Progenitor cell of endocrine pancreas (in vitro differentiated cells): Measurements from ENCODE around the gene SLC16A8. TPM values are rescaled to one million over a fixed set of nuclear protein-coding genes. Genes with fewer than 3 reads are reported as not detected.

ENCODE experiments used
- DNase-seq: peaks from one replicate; pipeline ENCODE4 v3.0.0; 2021; ENCODE audit warnings: low spot score; ENCODE audit not compliant: unreplicated experiment
- H3K27ac Mint-ChIP-seq: 2 replicates; pipeline ENCODE4 v1.8.0; 2021; ENCODE audit warnings: mild to moderate bottlenecking, moderate library complexity, mixed read lengths
- H3K27me3 Mint-ChIP-seq: 2 replicates; pipeline ENCODE4 v1.8.0; 2021; ENCODE audit warnings: mixed read lengths
- H3K36me3 Mint-ChIP-seq: 2 replicates; pipeline ENCODE4 v1.8.0; 2022; ENCODE audit warnings: mixed read lengths; ENCODE audit not compliant: insufficient read depth
- H3K4me1 Mint-ChIP-seq: 2 replicates; pipeline ENCODE4 v1.8.0; 2021; ENCODE audit warnings: low read depth, mixed read lengths
- H3K4me3 Mint-ChIP-seq: 2 replicates; pipeline ENCODE4 v1.8.0; 2021; ENCODE audit warnings: low read depth, mild to moderate bottlenecking, moderate library complexity, mixed read lengths
- H3K9me3 Mint-ChIP-seq: 2 replicates; pipeline ENCODE4 v1.8.0; 2021; ENCODE audit warnings: low read depth, mixed read lengths
- total RNA-seq: library from RNA; stranded (reverse); gene quantifications from 2 replicates; pipeline ENCODE4 v1.2.1, GENCODE V29; 2021
- TF ChIP-seq, protein P1 (sequence below): fragments of 200-600 bp; sonication (generic); IDR thresholded peaks from one replicate; pipeline ENCODE4 v1.5.0; 2021; ENCODE audit warnings: antibody characterized with exemption, mild to moderate bottlenecking; ENCODE audit not compliant: unreplicated experiment

The SLC16A8 gene
- total RNA-seq, 1 donor from 2014 or later, result 2.6 TPM

DNA sequence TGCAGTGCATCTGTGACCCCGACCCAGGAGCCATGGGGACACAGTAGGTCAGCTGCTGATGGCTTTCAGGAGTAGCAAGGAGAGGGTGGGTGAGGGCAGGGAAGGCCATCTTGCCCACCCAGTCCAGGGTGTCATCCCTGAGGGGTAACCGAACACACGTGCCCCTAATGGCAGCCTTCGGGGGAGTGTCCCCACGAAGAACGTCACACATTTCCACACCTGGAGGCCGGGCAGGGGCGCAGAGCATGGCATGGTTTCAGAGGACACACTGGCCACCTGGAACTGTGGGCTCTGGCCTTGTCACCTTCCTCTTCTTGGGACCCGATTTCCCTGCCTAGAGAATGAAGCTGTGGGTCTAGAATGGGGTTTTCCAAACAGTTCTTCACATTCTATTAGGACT lies 45.9 kb upstream of the SLC16A8 start:
- H3K27me3 Mint-ChIP-seq, result no peaks in the 10 kb centered on the region
- H3K4me3 Mint-ChIP-seq, result no peak overlapping the region
- no peaks in the 10 kb centered on the region for H3K9me3 Mint-ChIP-seq
- no peak overlapping the region for H3K27ac Mint-ChIP-seq
- DNase-seq, result no peak
- TF ChIP-seq, protein P1, sequence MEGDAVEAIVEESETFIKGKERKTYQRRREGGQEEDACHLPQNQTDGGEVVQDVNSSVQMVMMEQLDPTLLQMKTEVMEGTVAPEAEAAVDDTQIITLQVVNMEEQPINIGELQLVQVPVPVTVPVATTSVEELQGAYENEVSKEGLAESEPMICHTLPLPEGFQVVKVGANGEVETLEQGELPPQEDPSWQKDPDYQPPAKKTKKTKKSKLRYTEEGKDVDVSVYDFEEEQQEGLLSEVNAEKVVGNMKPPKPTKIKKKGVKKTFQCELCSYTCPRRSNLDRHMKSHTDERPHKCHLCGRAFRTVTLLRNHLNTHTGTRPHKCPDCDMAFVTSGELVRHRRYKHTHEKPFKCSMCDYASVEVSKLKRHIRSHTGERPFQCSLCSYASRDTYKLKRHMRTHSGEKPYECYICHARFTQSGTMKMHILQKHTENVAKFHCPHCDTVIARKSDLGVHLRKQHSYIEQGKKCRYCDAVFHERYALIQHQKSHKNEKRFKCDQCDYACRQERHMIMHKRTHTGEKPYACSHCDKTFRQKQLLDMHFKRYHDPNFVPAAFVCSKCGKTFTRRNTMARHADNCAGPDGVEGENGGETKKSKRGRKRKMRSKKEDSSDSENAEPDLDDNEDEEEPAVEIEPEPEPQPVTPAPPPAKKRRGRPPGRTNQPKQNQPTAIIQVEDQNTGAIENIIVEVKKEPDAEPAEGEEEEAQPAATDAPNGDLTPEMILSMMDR, result no peak
- peaks cover 5% of the 10 kb centered on the region for H3K36me3 Mint-ChIP-seq
- no peaks in the 10 kb centered on the region for H3K4me1 Mint-ChIP-seq

GRCh38 chr22:38129021-38129420 lies 45.0 kb upstream of the SLC16A8 start:
- peaks cover 4% of the 10 kb centered on the region for H3K36me3 Mint-ChIP-seq
- DNase-seq, result no peak
- H3K27me3 Mint-ChIP-seq, result no peaks in the 10 kb centered on the region
- H3K4me3 Mint-ChIP-seq, result no peak overlapping the region
- TF ChIP-seq, protein P1, result no peak
- no peaks in the 10 kb centered on the region for H3K9me3 Mint-ChIP-seq
- H3K4me1 Mint-ChIP-seq, result no peaks in the 10 kb centered on the region
- H3K27ac Mint-ChIP-seq, result no peak overlapping the region

DNA sequence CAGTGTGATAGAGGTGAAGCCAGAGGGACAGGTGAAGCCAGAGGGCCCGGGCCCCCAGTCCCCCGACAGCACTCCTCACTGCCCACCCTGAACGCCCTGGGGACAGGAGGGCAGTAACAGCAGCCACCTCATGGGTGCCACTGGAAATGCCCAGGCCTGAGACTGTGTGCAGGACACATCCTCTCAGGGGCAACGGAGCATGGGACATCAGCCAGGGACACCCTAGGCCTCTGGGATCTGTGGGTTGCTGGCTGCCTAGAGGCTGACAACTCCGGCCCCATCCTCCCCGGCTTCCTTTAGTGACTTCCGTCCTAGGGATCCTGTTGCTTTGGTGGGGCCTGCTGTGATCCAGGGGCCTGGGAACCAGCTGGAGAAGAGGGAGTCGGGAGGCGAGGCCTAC lies 43.9 kb upstream of the SLC16A8 start:
- Mint-ChIP-seq H3K9me3 (no peaks in the 10 kb centered on the region), H3K4me1 (no peaks in the 10 kb centered on the region), H3K27ac (no peak overlapping the region), H3K36me3 (peaks cover 3% of the 10 kb centered on the region), H3K27me3 (no peaks in the 10 kb centered on the region), H3K4me3 (no peak overlapping the region)
- no peak for DNase-seq
- TF ChIP-seq, protein P1, result no peak

DNA sequence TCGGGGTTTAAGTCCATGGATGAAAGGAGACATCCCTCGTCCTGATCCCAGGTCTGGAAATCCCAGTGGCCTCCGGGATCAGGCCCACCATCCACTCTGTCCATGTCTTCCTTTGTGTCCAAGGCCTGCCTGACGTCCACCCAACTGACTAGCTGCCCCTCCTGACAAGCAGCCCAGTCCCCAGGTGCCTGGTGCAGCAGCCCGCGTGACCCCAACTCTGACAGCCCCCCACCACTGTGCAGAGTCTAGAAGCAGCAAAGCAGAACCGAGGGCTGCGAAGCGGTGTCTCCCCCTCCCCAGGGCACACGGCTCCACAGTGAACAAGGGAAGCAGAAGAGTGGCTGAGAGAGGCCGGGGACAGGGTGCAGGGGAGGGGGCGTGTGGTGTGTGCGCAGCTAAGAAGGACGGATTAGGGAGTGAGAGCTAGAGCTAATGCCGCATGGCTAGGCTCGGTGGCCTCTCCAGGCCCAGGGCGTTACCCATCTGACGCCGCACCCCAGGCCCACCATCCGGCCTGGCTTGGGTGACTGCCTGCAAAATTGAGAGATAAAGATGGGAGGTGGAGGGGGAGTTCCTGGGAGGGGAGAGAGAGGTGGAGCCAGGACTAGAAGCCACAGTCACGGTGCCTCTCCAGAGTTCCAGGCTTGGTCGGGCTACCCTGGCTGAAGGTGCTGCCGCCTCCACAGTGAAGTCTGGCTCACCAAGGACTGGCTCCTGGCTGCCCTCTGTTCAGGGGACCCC lies 43.1 kb upstream of the SLC16A8 start:
- Mint-ChIP-seq H3K4me1 (no peaks in the 10 kb centered on the region), H3K27ac (no peak overlapping the region), H3K9me3 (no peaks in the 10 kb centered on the region), H3K27me3 (no peaks in the 10 kb centered on the region), H3K4me3 (no peak overlapping the region), H3K36me3 (peaks cover 3% of the 10 kb centered on the region)
- no peak for DNase-seq
- TF ChIP-seq, protein P1, result no peak

- H3K4me3 Mint-ChIP-seq, result no peak overlapping the region
- TF ChIP-seq, protein P1, result no peak
These were observed 41.8 kb upstream of the SLC16A8 start for GRCh38 chr22:38125751-38126201.

More at GRCh38 chr22:38125751-38126201, 41.8 kb upstream of the SLC16A8 start:
- DNase-seq, result no peak
- Mint-ChIP-seq H3K27ac (no peak overlapping the region), H3K36me3 (peaks cover 3% of the 10 kb centered on the region), H3K27me3 (no peaks in the 10 kb centered on the region), H3K9me3 (no peaks in the 10 kb centered on the region), H3K4me1 (no peaks in the 10 kb centered on the region)
